H9 (cell line): ENCODE data around the gene KCNK5. TPM values are rescaled to one million over a fixed set of nuclear protein-coding genes. Genes with fewer than 3 reads are reported as not detected.

Source experiments
- DNase-seq: peaks from one replicate; pipeline ENCODE4 v3.0.0-alpha.2; 2017
- H2AFZ ChIP-seq: one replicate; pipeline ENCODE4 v1.6.1; 2013; ENCODE audit warnings: mild to moderate bottlenecking, low read length, control low read depth, moderate library complexity
- H2AK5ac ChIP-seq: 2 replicates; pipeline ENCODE4 v1.6.1; 2013; ENCODE audit warnings: low read length, control low read depth, mixed read lengths; ENCODE audit not compliant: insufficient read length
- H2BK120ac ChIP-seq: one replicate; pipeline ENCODE4 v1.6.1; 2013; ENCODE audit warnings: low read depth, mild to moderate bottlenecking, low read length, control low read depth, inconsistent platforms; ENCODE audit not compliant: poor library complexity, severe bottlenecking
- H2BK12ac ChIP-seq: 2 replicates; pipeline ENCODE4 v1.6.1; 2013; ENCODE audit warnings: low read length, control low read depth, mixed read lengths, low read depth; ENCODE audit not compliant: insufficient read length
- H2BK15ac ChIP-seq: 2 replicates; pipeline ENCODE4 v1.6.1; 2013; ENCODE audit warnings: low read depth, low read length, control low read depth
- H2BK20ac ChIP-seq: one replicate; pipeline ENCODE4 v1.6.1; 2013; ENCODE audit warnings: low read depth, mild to moderate bottlenecking, low read length, control low read depth, inconsistent platforms; ENCODE audit not compliant: poor library complexity, severe bottlenecking
- H2BK5ac ChIP-seq: 2 replicates; pipeline ENCODE4 v1.6.1; 2013; ENCODE audit warnings: low read length, control low read depth, mixed read lengths; ENCODE audit not compliant: insufficient read length
- H3K14ac ChIP-seq: 2 replicates; pipeline ENCODE4 v1.6.1; 2013; ENCODE audit warnings: low read length, control low read depth; ENCODE audit not compliant: insufficient read depth
- H3K18ac ChIP-seq: 2 replicates; pipeline ENCODE4 v1.6.1; 2013; ENCODE audit warnings: low read depth, mild to moderate bottlenecking, mixed read lengths, low read length, control low read depth; ENCODE audit not compliant: insufficient read length
- H3K23ac ChIP-seq: 2 replicates; pipeline ENCODE4 v1.6.1; 2013; ENCODE audit warnings: low read length, control low read depth, mixed read lengths, low read depth; ENCODE audit not compliant: insufficient read length
- H3K23me2 ChIP-seq: 2 replicates; pipeline ENCODE4 v1.6.1; 2013; ENCODE audit warnings: low read depth, mild to moderate bottlenecking, mixed read lengths, low read length, control low read depth; ENCODE audit not compliant: insufficient read length, poor library complexity, severe bottlenecking
- H3K27ac ChIP-seq: 2 replicates; pipeline ENCODE4 v1.5.1; 2013; ENCODE audit warnings: low read length, control low read depth, mixed read lengths, low read depth; ENCODE audit not compliant: insufficient read length
- H3K27me3 ChIP-seq: 2 replicates; pipeline ENCODE4 v1.6.1; 2013; ENCODE audit warnings: low read length, control low read depth, inconsistent platforms; ENCODE audit not compliant: insufficient read depth
- H3K4ac ChIP-seq: 2 replicates; pipeline ENCODE4 v1.6.1; 2013; ENCODE audit warnings: low read depth, mild to moderate bottlenecking, control low read depth, inconsistent platforms, low read length, moderate library complexity
- H3K4me1 ChIP-seq: 2 replicates; pipeline ENCODE4 v1.6.1; 2013; ENCODE audit warnings: low read length, control low read depth, inconsistent platforms; ENCODE audit not compliant: insufficient read depth
- H3K4me2 ChIP-seq: 2 replicates; pipeline ENCODE4 v1.6.1; 2013; ENCODE audit warnings: low read length, control low read depth, mixed read lengths; ENCODE audit not compliant: insufficient read length, insufficient read depth
- H3K56ac ChIP-seq: 2 replicates; pipeline ENCODE4 v1.6.1; 2013; ENCODE audit warnings: low read depth, mild to moderate bottlenecking, mixed read lengths, low read length, control low read depth; ENCODE audit not compliant: insufficient read length
- H3K79me1 ChIP-seq: 2 replicates; pipeline ENCODE4 v1.6.1; 2013; ENCODE audit warnings: low read depth, mild to moderate bottlenecking, moderate library complexity, low read length, control low read depth, inconsistent platforms; ENCODE audit not compliant: insufficient read depth, poor library complexity, severe bottlenecking
- H3K79me2 ChIP-seq: 2 replicates; pipeline ENCODE4 v1.6.1; 2013; ENCODE audit warnings: low read length, control low read depth, inconsistent platforms; ENCODE audit not compliant: insufficient read depth
- H3K9ac ChIP-seq: 2 replicates; pipeline ENCODE4 v1.6.1; 2013; ENCODE audit warnings: low read length, control low read depth, mixed read lengths; ENCODE audit not compliant: insufficient read length; ENCODE audit errors: extremely low read depth
- H3K9me3 ChIP-seq: one replicate; pipeline ENCODE4 v1.6.1; 2013; ENCODE audit warnings: low read depth, low read length, inconsistent platforms; ENCODE audit not compliant: control insufficient read depth
- H3T11ph ChIP-seq: one replicate; pipeline ENCODE4 v1.6.1; 2013; ENCODE audit warnings: mild to moderate bottlenecking, low read length, control low read depth, inconsistent platforms
- H4K20me1 ChIP-seq: one replicate; pipeline ENCODE4 v1.6.1; 2013; ENCODE audit not compliant: control insufficient read depth, insufficient read length, insufficient read depth
- H4K5ac ChIP-seq: 2 replicates; pipeline ENCODE4 v1.6.1; 2013; ENCODE audit warnings: low read depth, mild to moderate bottlenecking, mixed read lengths, low read length, control low read depth; ENCODE audit not compliant: insufficient read length
- H4K8ac ChIP-seq: replicated peaks from 2 replicates; pipeline ENCODE4 v1.6.1; 2013; ENCODE audit warnings: low read length, control low read depth, mixed read lengths, low read depth; ENCODE audit not compliant: insufficient read length
- H4K91ac ChIP-seq: 2 replicates; pipeline ENCODE4 v1.6.1; 2013; ENCODE audit warnings: low read depth, mild to moderate bottlenecking, moderate library complexity, mixed read lengths, low read length, control low read depth; ENCODE audit not compliant: insufficient read length
- H3K27ac Mint-ChIP-seq, 3 experiments: 2 replicates in 2 of 3; 3 replicates in 1 of 3; pipeline ENCODE4 v1.8.0; 2020 to 2021; ENCODE audit warnings: mixed read lengths in 3 of 3, mild to moderate bottlenecking in 1 of 3, moderate library complexity in 1 of 3
- H3K27me3 Mint-ChIP-seq: 2 replicates; pipeline ENCODE4 v1.8.0; 2021; ENCODE audit warnings: low read depth, mild to moderate bottlenecking, moderate library complexity, mixed read lengths
- H3K36me3 Mint-ChIP-seq, 3 experiments: 2 replicates in 2 of 3; 3 replicates in 1 of 3; pipeline ENCODE4 v1.8.0; 2020 to 2021; ENCODE audit warnings: low read depth in 3 of 3, mixed read lengths in 3 of 3; ENCODE audit not compliant: insufficient read depth in 1 of 3
- H3K4me1 Mint-ChIP-seq, 2 experiments: 2 replicates each; pipeline ENCODE4 v1.8.0; 2020; ENCODE audit warnings: mixed read lengths in 2 of 2
- H3K4me3 Mint-ChIP-seq, 2 experiments: 2 replicates in 1 of 2; 3 replicates in 1 of 2; pipeline ENCODE4 v1.8.0; 2020 to 2021; ENCODE audit warnings: mild to moderate bottlenecking in 2 of 2, mixed read lengths in 2 of 2, moderate library complexity in 1 of 2
- H3K9me3 Mint-ChIP-seq, 2 experiments: 2 replicates in 1 of 2; 3 replicates in 1 of 2; pipeline ENCODE4 v1.8.0; 2020; ENCODE audit warnings: mild to moderate bottlenecking in 2 of 2, mixed read lengths in 2 of 2, moderate library complexity in 1 of 2
- WGBS: extraction: QIAGEN DNeasy Blood & Tissue Kit; methylation state at CpG from one replicate; pipeline ENCODE4 v1.1.7; 2013; ENCODE audit warnings: missing lambda C conversion rate, low lambda C conversion rate, mixed read lengths; ENCODE audit not compliant: insufficient read length; ENCODE audit errors: extremely low coverage; 5-methylcytosine and 5-hydroxymethylcytosine counted together
- total RNA-seq: library from RNA; stranded (reverse); gene quantifications from 2 replicates; pipeline ENCODE4 v1.2.1, GENCODE V29; 2021
- TF ChIP-seq, protein P1 (sequence below): fragments of 200-600 bp; sonication (generic); conservative IDR thresholded peaks from 3 replicates; pipeline ENCODE4 v1.8.0; 2021; ENCODE audit warnings: antibody characterized with exemption, mild to moderate bottlenecking

The KCNK5 gene
- total RNA-seq, 1 experiment from 2014 or later: 30.0 TPM

DNA sequence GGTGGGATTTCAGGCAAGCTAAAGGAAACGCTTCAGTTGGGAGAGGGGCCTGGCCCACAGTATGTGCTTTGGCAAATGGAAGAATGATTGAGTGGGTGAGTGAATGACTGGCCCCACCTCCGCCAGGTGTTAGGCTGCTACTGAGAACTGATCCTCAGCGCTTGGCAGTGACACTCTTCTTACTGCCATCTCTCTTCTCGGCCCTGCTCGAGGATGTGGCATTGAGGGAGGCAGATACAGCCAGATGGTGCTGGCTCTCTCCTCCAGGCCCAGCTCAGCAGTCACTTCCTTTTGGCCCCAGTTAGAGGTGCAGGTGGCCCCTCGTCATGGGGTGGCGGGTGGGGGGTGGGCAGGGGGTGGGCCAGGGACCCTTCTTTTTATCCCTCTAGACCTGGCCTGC is 38.9 kb upstream of the KCNK5 start:
- Histone ChIP-seq H3K4ac (no peak overlapping the region), H3K79me2 (no peaks in the 10 kb centered on the region), H3K4me1 (peaks cover 8% of the 10 kb centered on the region), H3K27me3 (no peaks in the 10 kb centered on the region), H3K18ac (no peak overlapping the region), H2BK5ac (no peak overlapping the region), H3K9me3 (no peaks in the 10 kb centered on the region), H4K5ac (no peak overlapping the region), H4K20me1 (no peaks in the 10 kb centered on the region), H2AFZ (no peak overlapping the region), H2BK20ac (no peak overlapping the region), H3K79me1 (no peaks in the 10 kb centered on the region), H2BK15ac (no peak overlapping the region), H2BK120ac (no peak overlapping the region), H3K27ac (no peak overlapping the region), H3K9ac (no peak overlapping the region), H4K91ac (no peak overlapping the region), H3K14ac (no peak overlapping the region; the same call in 1 of the 2 replicates), H4K8ac (no peak overlapping the region), H3K4me2 (no peak overlapping the region), H2AK5ac (no peak overlapping the region), H3K23me2 (no peaks in the 10 kb centered on the region), H2BK12ac (no peak overlapping the region), H3K23ac (no peak overlapping the region), H3K56ac (no peak overlapping the region), H3T11ph (no peak overlapping the region)
- Mint-ChIP-seq H3K4me3 (no peak overlapping the region), H3K9me3 (peaks cover 0 to 4% of the 10 kb centered on the region in 2 experiments; a peak in 1 of 5 replicates), H3K36me3 (peaks cover 0 to 3% (median 2%) of the 10 kb centered on the region in 3 experiments; a peak in 2 of 7 replicates), H3K27ac (no peak overlapping the region), H3K27me3 (no peaks in the 10 kb centered on the region), H3K4me1 (peaks cover 49 to 60% of the 10 kb centered on the region in 2 experiments)
- no CpG with 5 or more reads among the region's 7 CpGs for WGBS
- DNase-seq: no peak
- TF ChIP-seq, protein P1, sequence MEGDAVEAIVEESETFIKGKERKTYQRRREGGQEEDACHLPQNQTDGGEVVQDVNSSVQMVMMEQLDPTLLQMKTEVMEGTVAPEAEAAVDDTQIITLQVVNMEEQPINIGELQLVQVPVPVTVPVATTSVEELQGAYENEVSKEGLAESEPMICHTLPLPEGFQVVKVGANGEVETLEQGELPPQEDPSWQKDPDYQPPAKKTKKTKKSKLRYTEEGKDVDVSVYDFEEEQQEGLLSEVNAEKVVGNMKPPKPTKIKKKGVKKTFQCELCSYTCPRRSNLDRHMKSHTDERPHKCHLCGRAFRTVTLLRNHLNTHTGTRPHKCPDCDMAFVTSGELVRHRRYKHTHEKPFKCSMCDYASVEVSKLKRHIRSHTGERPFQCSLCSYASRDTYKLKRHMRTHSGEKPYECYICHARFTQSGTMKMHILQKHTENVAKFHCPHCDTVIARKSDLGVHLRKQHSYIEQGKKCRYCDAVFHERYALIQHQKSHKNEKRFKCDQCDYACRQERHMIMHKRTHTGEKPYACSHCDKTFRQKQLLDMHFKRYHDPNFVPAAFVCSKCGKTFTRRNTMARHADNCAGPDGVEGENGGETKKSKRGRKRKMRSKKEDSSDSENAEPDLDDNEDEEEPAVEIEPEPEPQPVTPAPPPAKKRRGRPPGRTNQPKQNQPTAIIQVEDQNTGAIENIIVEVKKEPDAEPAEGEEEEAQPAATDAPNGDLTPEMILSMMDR: no peak
